Stimulated activated CD8-positive, alpha-beta memory T cell treated with anti-CD3 and anti-CD28 coated beads, Interleukin-4, amount 100 ng/mL, for 1 hour (primary cell): ENCODE results near the gene PSTPIP1.

ENCODE experiments used
- DNase-seq, 2 donors: peaks; one replicate each; pipeline ENCODE4 v3.0.0-alpha.2; 2020; ENCODE audit warnings: low read depth in 2 of 2, low spot score in 1 of 2

PSTPIP1 gene

DNA sequence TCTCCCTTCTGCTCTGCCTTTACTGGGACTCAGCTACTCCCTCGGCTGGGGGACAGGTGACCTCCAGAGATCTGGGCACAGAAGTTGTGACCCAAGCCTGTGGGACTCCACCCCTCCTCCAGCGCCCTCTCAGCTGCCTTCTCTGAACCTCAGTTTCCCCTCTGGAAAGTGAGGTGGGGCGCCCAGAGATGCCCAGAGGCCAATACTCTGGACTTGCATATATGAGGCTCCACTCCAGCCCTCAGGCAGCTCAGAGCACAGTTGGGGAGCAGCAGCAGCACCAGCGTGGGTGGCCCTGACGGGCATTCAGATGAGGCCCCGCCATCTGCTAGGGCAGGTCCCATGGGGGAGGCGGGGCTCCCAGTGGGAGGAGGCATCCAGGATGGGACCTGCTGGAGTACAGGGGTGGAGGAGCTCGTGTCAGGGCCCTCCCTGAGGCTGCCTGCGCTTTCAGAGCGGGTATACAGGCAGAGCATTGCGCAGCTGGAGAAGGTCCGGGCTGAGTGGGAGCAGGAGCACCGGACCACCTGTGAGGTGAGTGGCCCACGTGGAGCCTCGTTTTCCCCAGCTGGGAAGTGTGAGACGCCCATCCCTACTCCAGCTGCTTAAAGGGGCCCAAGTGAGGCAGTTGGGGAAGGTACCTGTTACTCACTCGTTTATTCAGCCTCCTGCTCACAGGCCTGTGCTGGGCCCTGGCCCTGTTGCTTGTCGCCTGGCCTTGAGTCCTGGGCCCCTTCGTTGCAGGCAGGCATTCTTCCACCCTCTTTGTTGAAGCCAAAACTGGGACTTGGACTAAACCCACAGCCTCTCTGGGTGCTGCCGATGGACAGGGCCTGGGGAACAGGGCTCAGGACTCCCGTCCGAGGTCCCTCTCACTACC is 35.4 kb downstream of the PSTPIP1 start:
- no peak for DNase-seq

DNA sequence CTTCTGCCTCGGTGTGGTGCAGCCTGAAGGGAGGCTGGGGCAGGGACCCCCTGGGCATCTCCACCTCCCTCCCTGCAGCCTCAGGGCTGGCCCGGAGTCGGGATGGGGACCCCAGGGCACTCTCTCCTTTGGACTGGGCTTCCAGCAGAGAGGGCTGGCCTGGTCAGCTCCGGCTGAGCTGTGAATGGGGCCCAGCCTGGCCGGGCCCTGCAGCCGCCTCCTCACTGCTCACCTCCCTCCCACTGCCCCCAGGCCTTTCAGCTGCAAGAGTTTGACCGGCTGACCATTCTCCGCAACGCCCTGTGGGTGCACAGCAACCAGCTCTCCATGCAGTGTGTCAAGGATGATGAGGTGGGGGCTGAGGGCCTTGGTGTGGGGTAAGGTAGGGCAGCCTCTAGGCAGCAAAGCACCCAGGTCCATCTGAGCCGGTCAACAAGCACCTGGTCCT is 36.0 kb downstream of the PSTPIP1 start:
- no peak for DNase-seq

DNA sequence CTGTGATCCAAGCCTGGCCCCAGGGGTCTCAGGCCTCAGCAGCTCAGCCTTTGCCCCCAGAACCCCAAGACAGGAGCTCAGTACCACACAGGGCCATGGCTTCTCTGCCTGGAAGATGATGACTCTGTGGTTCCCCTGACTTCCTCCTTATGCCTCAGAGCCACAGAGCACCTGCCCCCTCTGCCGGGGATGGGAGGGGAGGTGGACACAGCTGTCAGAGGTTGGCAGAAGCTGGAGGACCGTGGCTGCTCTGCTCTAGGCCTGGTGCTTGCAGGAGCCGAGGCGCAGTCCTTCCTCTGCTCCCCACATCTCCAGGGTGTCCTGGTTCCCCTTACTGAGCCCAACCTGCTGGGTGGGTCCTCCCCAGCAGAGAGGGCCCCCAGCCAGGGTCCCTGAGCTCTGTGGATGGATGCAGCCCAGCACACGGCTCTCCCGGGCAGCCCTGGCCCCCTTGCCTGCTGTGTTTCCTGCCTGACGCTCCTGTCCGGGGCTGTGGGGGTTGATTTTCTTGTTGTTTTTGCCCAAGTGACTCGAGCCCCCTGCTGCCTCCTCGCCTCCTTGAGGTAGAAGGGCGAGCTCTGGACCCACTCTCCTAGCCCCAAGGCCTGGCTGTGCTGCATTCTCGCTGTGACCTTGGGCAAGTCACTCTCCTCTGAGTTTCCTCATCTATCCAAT is 36.6 kb downstream of the PSTPIP1 start:
- no peak for DNase-seq

DNA sequence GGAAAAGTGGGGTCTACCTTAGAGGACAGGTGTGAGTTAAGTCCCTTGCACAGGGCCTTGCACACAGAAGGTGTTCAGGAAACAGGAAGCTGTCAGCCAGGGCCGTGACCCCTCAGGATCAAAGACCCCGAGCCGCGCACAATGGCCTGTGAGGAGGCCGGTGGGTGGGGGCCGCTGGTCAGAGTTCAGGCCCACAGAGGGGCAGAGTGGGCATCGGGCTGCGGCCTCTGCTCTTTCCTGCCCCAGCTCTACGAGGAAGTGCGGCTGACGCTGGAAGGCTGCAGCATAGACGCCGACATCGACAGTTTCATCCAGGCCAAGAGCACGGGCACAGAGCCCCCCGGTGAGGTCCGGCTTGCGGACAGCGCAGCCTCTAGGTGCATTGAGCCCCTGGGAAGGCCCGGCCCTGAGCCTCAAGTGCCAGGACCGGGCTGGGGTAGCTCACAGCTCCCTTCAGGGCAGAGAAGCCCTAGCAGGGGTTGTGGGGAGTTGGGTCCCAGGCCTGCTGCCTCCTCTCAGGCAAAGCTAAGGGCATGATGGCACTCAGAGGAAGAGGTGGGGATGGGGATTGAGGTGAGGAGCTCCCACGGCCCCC is 37.2 kb downstream of the PSTPIP1 start:
- no peak for DNase-seq

DNA sequence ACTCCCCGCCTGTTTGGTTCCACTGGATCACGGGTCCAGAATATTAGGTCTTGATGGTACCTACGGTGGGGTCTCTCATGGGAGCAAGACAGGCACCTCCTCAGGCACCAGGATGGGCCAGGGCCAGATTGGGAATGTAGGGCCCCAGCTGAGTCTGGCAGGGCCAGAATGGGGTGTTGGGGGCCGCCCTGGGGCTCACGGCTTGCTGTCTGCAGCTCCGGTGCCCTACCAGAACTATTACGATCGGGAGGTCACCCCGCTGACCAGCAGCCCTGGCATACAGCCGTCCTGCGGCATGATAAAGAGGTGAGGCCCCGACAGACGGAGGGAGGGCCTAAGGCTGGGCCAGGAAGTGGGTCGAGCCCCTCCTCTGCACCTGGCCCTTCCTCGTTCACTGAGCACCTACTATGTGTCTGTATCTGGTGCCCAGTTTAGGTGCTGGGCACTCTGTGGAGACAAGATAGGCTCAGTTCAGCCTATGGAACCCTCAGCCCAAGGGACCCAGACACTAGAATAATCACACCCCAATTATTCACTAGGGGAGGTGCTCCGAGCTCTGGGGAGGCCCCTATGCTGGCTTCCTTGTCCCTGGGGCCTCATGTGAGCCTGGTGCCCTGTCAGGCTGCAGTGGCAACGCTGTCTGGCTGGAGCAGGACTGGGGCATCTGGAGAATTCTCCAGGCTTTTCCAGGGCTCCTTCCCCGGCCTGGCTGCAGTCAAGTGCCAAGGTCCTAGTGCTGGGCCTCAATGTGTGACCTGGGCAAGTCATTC is 37.9 kb downstream of the PSTPIP1 start:
- no peak for DNase-seq

DNA sequence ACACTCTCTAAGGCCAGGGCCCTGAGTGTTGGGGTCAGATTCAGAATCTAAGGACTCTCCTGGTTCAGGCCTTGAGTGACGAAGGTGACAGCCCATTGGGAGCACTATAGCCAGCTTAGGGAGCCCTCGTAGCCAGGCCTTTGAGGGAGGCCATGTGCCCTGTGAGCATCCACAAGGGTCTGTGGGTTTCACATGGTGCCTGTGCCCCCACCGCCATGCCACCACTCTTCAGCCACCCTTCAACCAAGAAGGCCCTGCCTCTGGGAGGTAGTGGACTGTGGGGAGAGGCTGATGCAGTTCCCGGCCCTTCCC is 38.4 kb downstream of the PSTPIP1 start:
- DNase-seq, result no peak

DNA sequence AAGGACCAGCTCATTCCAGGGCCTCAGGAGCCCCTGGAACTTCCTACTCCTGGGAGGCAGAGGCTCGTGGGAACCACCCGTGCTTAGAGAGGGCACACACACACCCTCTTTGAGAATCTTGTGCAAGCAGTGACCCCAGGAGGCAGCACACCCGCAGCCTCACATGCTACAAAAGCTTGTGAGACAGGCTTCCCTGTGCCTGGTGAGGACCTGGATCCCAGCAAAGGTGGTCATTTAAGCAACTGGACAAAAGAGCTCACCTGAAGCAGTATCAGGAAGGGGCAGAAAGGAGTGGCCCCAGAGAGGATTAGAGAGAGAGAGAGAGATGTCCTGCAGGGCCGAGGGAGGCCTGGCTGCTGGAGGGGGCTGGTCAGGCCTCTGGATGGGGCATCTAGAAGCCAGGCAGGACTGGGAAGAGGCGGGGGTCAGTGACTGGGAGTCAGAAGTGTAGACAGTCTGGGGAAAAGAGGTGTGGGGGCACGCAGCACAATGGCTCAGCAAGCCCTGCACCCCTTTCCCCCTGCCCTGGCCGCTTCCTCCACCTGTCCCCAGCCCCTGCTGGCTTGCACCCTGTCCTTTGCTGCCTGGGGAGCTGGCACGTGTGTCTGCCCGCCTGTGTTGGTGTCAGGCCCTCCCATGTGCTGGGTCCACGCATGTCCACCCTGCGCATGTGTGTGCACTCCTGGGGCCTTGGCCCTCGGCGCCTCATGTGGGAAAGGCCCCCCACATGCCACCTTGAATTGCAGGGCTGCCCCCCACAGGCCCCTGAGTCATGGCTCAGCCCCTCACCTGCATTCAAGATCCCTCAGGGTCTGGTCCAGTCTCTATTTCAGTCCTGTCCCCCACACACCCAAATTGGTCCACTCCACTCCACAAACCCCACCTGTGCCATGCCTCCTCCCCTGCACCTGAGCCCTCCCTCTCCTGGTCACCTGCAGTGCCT is 39.1 kb downstream of the PSTPIP1 start:
- DNase-seq, result no peak

DNA sequence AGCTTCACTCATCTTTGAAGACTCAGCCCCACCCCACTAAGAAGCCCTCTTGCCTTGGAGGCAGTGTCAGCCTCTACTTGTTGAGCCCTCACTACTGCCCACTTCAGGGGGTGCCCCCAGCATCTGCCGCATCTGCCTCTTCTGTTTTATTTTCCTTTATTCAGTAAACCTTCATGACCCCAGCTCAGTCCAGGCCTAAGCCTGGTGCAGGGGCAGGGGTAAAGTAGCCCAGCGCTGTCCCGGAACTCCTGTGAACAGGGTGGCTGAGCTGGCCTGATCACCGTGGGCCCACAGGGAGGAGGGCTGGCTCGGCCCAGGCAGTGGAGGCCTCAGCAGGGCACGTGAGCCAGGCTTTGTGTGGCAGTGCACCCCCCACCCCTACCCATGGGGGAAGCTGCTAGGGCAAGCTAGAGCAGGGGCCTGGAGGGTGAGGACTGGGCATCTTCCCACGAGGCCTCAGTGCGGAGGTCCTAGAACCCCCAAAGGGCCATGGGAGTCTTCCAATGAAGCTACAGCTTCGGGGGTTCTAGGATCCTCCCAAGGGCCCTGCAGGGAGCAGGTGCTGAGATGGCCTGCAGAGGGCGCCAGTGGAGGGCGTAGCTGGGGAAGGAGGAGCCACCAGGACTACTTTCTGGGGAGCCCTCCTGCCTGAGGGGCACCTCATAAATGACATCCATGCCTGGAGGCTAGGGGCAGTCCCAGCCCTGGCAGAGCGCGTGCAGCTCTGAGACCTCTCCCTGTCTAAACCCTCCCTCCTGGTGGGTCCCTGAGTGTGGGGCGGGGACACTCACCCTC is 40.0 kb downstream of the PSTPIP1 start:
- no peak for DNase-seq

DNA sequence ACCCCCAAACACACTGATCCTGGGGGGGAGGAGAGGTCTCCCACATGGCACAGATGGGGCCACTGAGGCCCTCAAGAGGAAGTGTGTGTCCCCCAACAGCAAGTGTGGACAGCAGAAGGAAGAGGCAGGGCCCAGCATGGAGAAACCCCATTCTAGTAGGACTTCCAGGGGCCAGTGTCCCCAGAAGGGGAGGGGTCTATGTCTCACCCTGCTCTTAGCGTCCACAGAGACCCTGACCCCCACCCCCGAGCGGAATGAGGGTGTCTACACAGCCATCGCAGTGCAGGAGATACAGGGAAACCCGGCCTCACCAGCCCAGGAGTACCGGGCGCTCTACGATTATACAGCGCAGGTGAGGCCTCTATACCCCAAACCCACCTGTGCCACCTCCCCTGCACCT is 40.7 kb downstream of the PSTPIP1 start:
- no peak for DNase-seq

DNA sequence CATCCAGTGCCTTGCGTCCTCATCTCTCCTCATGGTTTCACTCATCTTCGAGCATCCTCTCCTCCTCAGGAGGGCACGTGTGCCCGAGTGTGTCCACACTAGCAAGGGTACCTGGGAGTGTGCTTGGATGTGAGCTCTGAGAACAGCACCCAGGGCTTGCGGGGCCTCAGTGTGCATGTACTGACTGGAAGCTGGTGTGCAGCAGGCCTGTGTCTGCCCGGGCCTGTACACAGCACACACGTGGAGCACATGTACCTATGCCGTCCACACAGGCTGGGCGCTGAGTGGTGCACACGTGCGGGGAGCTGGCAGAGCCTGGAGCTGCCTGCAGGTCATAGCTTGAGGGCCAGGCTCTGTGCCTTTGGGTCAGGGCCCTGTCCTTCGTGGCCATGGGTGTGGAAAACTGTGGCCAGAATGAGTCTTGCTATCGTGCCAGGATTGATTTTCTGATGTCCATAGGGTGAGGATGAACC is 41.1 kb downstream of the PSTPIP1 start:
- DNase-seq, result no peak

DNA sequence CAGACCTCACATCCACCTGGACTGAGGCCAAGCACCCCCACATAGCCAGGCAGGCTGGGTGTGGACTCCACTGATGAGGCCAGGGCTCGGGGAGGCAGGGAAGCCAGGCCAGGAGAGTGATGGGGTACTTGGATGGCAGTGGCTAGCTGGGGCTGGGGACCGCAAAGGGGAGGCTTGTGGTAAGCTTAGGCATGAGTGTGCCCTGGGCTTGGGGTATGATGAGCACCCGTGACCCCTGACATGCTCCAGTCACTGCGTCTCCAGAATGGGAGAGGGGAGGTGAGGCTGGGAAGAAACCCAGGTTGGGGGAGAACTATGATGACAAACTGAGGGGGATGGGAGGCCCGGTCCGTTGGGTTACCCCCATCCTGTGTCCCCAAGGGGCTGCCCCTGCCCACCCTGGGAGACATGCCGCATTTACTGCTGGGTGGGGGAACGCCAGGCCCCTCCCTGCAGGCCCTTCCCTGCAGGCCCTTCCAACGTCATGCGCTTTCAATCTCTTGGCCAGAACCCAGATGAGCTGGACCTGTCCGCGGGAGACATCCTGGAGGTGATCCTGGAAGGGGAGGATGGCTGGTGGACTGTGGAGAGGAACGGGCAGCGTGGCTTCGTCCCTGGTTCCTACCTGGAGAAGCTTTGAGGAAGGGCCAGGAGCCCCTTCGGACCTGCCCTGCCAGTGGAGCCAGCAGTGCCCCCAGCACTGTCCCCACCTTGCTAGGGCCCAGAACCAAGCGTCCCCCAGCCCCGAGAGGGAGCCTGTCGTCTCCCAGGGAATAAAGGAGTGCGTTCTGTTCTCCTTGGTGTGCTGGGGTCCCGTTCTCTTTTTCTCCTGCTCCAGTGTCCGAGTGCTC is 41.8 kb downstream of the PSTPIP1 start:
- DNase-seq, result no peak

DNA sequence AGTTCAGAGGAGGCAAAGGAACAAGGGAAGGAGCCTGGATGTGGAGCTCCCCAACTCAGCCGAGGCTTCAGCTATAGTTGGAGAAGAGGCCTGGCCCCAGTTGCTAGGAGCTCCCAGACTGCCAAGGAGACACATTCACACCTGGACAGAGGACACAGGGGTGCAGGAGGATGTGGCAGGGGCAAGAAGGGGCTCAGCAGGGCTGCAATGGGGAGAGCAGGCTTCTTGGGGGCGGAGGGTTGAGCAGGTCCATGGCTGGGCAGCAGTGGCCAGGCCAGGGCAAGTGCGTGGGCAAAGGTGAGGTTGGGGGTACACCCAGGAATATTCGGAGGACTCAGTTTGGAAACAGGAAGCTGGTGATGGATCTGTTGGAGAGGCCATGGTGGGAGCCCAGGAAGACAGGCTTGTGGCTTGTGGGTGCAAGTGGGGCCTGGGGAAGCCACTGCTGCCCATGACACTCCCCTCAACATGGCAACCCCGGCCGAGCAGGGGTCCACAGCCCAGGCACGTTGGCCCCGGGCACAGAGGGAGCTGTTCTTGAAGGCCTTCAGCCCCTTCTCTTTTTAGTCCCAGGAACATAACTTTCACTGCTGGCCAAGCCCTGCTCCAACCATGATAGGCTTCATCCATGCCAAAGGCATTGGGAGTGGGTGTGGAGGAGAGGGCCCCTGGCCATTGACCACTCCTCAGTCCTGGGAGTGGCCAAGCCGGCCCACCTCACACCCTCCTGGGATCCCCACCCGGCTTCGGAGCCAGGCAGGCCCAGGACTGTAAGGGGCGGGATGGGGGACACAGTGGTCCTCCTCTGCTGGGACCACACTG is 42.7 kb downstream of the PSTPIP1 start:
- no peak for DNase-seq

DNA sequence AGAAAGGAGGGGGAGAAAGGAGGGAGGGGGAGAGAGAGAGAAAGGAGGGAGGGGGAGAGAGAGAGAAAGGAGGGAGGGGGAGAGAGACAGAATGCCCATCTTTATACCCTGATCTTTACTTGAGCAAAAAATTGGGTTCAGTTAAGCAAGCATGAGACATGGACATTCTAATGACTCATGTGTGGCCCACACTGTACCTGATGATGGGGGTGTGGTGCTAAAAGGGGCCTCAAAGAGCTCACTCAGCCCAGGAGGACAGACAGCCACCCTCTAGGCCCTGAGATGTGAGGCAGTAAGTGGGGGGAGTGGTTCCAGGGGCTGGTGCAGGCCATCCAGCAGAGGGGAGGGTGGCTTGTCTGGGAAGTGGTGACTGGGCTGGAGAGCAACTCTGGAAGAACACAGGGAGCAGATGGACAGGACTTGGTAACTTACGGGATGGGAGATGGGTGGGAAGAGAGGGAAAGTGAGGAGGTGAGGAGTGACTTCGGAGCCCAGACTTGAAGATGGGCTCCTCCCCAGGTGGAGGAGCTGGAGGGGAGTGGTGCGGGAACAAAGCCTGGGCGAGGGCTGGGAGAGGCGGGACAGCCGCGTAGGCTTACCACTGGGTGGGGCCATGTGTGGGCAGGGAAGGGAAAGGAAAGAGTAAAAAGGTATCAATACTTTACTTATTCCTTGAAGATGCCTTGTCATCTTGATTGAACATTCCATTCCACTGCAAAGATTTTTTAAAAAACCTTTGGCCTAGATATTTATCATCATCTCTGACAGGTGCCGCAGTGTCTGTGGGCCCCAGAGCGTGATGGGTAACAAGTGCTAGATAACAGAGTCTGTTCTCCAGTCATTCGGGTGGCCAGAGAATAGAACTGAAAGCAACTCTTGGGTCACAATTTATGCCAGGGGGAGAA is 43.6 kb downstream of the PSTPIP1 start:
- DNase-seq, result no peak

DNA sequence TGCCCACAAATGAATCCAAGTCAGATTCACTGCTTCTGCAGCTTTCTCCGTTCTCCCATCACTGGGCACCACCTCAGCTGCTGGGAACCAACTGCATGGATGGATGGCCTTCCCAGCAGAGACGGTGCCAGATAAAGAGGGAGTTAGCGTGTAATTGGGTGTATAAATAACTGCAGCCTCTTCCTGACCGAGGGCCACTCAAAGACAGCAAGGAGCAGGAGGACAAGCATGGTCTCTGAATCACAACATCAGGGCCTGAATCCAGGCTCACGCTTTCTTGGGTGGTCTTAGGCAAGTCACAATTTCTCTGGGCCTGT is 44.2 kb downstream of the PSTPIP1 start:
- no peak for DNase-seq

DNA sequence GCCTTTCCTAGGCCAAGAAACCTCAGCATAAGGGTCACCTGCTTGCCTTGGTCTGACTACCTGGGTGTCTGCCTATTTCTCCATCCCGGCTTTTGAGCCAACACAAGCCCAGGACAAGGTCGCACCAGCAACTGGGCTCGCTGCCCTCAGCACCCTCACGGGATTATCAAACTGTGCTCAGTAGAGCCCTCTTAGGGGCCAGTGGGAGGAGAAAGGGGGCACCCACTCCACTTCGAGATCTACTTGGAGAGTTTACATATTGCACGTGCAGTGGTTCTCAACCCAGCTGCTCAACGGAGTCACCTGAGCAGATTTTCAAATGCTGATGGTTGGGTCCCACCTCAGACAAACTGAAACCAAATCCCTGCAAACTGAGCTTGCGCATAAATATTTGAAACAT is 44.9 kb downstream of the PSTPIP1 start:
- no peak for DNase-seq

DNA sequence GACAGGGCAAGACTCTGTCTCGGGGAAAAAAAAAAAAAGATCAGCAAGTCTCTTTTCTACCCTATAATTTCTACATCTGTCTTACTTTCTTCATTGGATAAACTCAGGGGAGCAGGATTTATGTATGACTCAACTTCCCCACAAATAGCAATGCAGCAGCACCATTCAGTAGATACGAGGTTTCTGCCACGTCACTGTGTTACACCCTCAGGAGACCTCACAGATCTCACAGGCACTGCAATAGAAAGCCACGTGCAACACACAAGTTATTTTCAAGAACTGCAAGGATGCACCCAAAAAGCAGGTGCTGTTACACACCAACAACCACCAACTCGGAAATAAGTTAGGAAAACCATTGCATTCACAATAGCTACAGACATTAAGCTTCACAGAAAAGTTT is 45.7 kb downstream of the PSTPIP1 start:
- DNase-seq, result no peak
